CD4-positive, alpha-beta T cell treated with Interleukin-15 for 4 hours (primary cell): Measurements from ENCODE around the gene CGB1.
"Not testable (repeated sequence)": the region's sequence is repeated elsewhere in the genome, so short reads cannot be mapped to it uniquely, and the experiment has no call there.

ENCODE experiments used
- DNase-seq: peaks from one replicate; pipeline ENCODE4 v3.0.0-alpha.2; 2020; ENCODE audit warnings: low spot score

Gene CGB1

GRCh38 chr19:49036815-49037214 is at the start of gene CGB1:
Gene CGB1 (minus strand): TSS chr19:49036895. CDS start chr19:49036711, 184 bp downstream.
- not testable (repeated sequence) for DNase-seq

- DNase-seq: no peak
These were observed 49.6 kb upstream of the CGB1 start for GRCh38 chr19:49086296-49086695.

DNA sequence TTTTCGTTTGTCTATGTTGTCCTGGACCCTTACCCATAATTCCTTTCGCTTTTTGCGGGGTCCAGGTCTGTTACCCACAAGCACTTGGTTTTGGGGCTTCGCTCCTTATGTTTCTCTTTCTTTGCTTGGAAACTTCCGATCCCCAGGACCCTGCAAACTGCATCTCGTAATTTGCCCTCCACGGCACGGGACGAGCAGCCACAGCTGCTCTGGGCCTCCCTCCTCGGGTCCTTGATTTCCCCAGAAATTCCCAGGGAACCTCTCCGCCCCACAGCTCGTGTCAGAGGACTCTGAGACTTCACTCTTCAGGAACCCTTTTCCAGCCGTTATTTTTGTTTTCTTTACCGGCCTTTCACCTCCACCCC is 49.2 kb upstream of the CGB1 start:
- no peak for DNase-seq

DNA sequence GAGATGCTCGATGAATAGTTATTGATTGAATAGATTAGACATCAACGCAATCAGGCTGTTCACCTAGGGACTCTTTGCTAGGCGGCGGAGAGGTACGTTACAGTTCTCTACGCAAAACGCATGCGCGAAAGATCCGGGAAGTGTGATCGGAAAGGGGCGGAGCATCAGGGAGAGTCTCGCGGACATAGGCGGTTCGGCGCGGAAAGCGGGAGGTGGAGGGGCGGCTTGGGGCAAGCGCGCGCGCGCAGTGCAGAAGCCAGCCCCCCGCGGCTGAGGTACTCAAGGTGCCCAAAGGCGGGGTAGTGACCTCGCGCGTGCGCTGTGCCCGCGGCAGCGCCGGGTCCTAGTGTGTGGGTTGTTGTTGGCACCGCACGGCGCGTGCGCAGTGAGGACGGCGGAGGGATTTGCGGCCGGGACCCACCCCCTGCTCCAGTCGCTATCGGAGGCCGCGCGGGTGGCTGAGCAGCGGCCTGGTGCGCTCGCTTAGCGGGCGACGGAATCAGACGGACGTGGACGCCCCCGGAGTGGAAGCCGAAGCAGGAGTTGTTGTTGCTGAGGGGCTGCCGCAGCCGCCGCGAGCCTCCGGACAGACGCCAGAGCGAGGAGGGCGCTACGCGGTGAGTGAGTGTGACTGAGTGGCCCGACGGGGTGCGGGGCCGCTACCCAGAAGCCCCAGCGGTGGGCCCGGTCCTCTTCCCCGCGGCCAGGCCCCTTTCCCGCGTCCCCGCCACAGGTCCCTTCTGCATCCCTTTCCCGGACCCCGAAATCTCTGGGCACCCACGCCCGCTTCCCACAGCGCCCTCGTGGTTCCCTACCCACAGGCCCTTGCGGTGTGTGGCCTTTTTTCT is 48.5 kb upstream of the CGB1 start, which contains the start of gene SNRNP70:
SNRNP70 (plus strand) TSS at position 432 of the 848 bp plus-strand sequence. CDS start 964 bp downstream, outside the sequence.
- peak; percentile 100 for DNase-seq

GRCh38 chr19:49084206-49085019 is 47.7 kb upstream of the CGB1 start:
- no peak for DNase-seq

- no peak for DNase-seq
These were observed 44.6 kb upstream of the CGB1 start for GRCh38 chr19:49081273-49081672.

GRCh38 chr19:49080392-49080791 is 43.7 kb upstream of the CGB1 start:
- no peak for DNase-seq

DNA sequence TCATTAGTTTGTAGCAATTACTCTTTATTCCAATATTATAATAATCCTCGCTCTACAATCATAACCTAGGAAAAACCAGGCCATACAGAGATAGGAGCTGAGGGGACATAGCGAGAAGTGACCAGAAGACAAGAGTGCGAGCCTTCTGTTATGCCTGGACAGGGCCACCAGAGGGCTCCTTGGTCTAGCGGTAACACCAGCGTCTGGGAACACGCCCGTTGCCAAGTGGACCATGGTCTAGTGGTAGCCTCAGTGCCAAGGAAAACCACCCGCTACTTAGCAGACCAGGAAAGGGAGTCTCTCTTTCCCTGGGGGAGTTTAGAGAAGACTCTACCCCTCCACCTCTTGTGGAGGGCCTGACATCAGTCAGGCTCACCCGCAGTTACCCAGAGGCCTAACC is 38.2 kb upstream of the CGB1 start:
- DNase-seq: not testable (repeated sequence)

DNA sequence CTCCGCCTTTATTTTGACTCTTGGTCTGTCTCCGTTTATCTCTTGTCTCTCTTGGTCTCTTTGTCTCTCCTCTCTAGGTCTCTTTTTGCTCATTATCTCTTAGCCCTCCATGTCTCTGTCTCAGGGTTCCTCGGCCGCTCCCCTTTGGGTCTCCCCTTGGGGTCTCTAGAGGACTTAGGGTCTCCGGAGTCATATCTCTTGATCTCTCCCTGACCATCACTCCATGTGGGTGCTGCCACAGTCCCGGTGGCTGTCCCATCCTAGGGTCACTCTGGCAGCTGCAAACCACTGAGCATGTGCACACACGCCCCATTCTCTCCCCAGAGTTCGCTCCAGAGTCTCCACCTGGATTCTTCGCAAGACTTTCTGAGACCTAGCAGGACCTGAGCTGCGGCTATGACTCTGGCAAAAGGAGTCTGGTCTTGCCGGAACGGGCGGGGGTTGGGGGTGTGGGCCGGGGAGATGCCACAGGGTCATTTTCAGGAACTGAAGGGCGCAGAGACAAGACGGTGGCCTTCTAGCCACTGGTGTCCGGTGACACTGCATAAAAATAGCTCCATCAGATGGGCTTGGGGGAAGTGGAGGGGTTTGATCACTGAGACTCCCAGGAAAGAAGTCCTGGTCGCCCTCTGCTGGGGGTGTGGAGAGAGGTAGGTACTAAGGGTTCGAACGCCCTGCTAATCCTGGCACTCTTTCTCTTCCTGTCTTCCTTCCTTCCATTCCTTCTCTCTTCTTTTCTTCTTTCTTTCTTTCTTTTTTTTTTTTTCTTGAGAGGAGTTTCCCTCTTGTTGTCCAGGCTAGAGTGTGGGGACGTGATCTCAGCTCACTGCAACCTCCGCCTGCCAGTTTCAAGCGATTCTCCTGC is 37.1 kb upstream of the CGB1 start:
- no peak for DNase-seq

- no peak for DNase-seq
These were observed 35.3 kb upstream of the CGB1 start for GRCh38 chr19:49071860-49072547.

DNA sequence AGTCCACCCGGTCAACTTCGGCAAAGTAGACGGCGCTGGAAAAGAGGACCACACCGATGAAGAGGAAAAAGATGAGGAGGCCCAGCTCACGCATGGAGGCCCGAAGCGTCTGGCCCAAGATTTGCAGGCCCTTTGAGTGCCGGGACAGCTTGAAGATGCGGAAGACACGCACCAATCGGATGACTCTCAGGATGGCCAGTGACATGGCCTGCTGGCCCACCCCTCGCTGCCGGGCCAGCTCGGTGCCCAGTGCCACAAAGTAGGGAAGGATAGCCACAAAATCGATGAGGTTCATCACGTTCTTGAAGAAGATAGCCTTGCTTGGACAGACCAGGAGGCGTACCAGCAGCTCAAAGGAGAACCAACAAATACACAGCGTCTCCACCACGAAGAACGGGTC is 33.7 kb upstream of the CGB1 start:
- no peak for DNase-seq

GRCh38 chr19:49069026-49069425 is 32.3 kb upstream of the CGB1 start:
- no peak for DNase-seq

DNA sequence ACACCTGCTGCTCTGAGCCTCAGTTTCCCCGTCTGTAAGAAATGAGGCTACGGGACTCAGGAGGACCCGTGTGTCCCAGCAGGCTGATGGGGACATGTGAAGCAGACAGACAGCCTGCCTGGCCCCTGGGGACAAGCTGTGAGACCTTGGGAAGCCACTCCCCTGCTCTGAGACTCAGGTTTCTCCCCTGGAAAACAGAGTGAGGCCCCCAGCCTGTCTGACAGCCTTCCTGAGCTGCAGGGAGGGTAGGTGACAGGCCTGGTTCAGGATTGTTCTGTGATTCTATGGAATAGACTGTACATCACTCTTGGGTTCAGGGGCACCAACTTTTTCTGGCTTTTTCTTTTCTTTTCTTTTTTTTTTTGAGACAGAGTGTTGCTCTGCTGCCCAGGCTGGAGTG is 30.9 kb upstream of the CGB1 start:
- DNase-seq: no peak

GRCh38 chr19:49065905-49066512 is 29.3 kb upstream of the CGB1 start:
- no peak for DNase-seq

- no peak for DNase-seq
These were observed 28.3 kb upstream of the CGB1 start, which contains the start of gene NTF4 for GRCh38 chr19:49064768-49065611. Gene NTF4 (minus strand): TSS chr19:49064818. CDS start chr19:49061997, 2,821 bp downstream.

GRCh38 chr19:49064029-49064629 is 27.4 kb upstream of the CGB1 start:
- no peak for DNase-seq

GRCh38 chr19:49061445-49061844 is 24.8 kb upstream of the CGB1 start:
- DNase-seq: no peak

DNA sequence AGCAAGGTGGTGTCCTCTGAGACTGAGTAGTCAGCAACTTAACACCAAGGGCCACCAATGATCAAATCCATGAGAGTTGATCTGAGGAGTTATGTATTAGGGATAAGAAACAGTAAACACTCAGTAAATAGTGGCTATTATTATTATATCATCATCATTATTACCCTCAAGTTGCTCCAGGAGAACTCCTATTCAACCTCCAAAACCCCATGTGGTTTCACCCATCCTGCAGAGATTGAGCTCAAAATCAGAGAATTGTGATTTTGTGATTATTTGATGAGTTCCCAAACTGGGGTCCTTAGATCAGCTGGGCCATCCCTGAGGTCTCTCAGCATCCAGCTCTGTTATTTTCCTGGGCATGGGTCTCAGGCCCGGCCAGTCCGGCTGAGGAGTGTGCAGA is 24.3 kb upstream of the CGB1 start:
- no peak for DNase-seq

DNA sequence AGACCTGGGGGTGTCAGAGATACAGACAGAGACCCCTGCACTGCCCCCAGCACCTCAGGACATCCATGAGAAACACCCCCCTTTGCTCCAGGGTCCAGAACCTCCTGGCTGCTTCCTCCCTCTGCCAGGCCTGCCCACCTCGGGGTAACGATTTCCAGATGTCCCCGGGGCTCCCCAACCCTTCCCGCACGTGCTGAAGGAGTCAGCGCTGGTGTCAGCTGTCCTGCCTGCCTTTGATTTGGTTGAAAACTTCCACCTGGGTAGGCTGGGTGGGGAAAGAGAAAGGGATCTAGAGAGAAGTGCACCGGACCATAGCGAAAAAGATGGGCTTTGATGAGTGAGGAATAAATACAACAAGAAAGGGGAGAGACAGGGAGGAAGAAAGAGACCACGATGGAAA is 22.4 kb upstream of the CGB1 start:
- no peak for DNase-seq

GRCh38 chr19:49058562-49058961 is 21.9 kb upstream of the CGB1 start:
- no peak for DNase-seq
